Measurements from ENCODE around the gene HOXC9.

HOXC9 gene

GRCh38 chr12:54002915-54003389 is 3.0 kb downstream of the HOXC9 start:
- DNase-seq: no peak

- no peak for DNase-seq
These were observed 3.7 kb downstream of the HOXC9 start for GRCh38 chr12:54003625-54004024.

GRCh38 chr12:54004063-54004840 is 4.3 kb downstream of the HOXC9 start:
- DNase-seq: no peak

GRCh38 chr12:54004841-54005530 is 5.0 kb downstream of the HOXC9 start:
- DNase-seq: no peak

- no peak for DNase-seq
These were observed 5.5 kb downstream of the HOXC9 start for GRCh38 chr12:54005531-54005852.

GRCh38 chr12:54005853-54006558 is 6.0 kb downstream of the HOXC9 start:
- DNase-seq: no peak

GRCh38 chr12:54006559-54007220 is 6.7 kb downstream of the HOXC9 start:
- no peak for DNase-seq

- DNase-seq: no peak
These were observed 7.7 kb downstream of the HOXC9 start for GRCh38 chr12:54007538-54008259.

- DNase-seq: no peak
These were observed 8.2 kb downstream of the HOXC9 start for GRCh38 chr12:54008260-54008552.

- no peak for DNase-seq
These were observed 9.5 kb downstream of the HOXC9 start for GRCh38 chr12:54009171-54010052.

- DNase-seq: no peak
These were observed 10.4 kb downstream of the HOXC9 start for GRCh38 chr12:54010053-54010971.

- DNase-seq: no peak
These were observed 11.2 kb downstream of the HOXC9 start for GRCh38 chr12:54010972-54011664.

- no peak for DNase-seq
These were observed 11.9 kb downstream of the HOXC9 start for GRCh38 chr12:54011665-54012532.

GRCh38 chr12:54012631-54013409 is 12.9 kb downstream of the HOXC9 start:
- no peak for DNase-seq

GRCh38 chr12:54014377-54015017 is 14.5 kb downstream of the HOXC9 start:
- DNase-seq: no peak

- no peak for DNase-seq
These were observed 15.3 kb downstream of the HOXC9 start for GRCh38 chr12:54015018-54015931.
